ENCODE measurements around the gene OSGIN1.

- TF ChIP-seq ZBTB49 (tag by site-specific recombination; IDR thresholded peaks at IDR 0.05; ENCODE audit: low read depth), result no peak
- no peak for TF ChIP-seq ZBTB48 (tag by site-specific recombination; IDR thresholded peaks at IDR 0.05)
- TF ChIP-seq, protein P1, sequence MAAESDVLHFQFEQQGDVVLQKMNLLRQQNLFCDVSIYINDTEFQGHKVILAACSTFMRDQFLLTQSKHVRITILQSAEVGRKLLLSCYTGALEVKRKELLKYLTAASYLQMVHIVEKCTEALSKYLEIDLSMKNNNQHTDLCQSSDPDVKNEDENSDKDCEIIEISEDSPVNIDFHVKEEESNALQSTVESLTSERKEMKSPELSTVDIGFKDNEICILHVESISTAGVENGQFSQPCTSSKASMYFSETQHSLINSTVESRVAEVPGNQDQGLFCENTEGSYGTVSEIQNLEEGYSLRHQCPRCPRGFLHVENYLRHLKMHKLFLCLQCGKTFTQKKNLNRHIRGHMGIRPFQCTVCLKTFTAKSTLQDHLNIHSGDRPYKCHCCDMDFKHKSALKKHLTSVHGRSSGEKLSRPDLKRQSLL (tag by site-specific recombination; IDR thresholded peaks at IDR 0.05), result no peak
- TF ChIP-seq SP2 (tag by site-specific recombination; IDR thresholded peaks at IDR 0.05), result no peak
- TF ChIP-seq ZNF426 (tag by site-specific recombination; IDR thresholded peaks at IDR 0.05), result no peak
- TF ChIP-seq, protein P2, sequence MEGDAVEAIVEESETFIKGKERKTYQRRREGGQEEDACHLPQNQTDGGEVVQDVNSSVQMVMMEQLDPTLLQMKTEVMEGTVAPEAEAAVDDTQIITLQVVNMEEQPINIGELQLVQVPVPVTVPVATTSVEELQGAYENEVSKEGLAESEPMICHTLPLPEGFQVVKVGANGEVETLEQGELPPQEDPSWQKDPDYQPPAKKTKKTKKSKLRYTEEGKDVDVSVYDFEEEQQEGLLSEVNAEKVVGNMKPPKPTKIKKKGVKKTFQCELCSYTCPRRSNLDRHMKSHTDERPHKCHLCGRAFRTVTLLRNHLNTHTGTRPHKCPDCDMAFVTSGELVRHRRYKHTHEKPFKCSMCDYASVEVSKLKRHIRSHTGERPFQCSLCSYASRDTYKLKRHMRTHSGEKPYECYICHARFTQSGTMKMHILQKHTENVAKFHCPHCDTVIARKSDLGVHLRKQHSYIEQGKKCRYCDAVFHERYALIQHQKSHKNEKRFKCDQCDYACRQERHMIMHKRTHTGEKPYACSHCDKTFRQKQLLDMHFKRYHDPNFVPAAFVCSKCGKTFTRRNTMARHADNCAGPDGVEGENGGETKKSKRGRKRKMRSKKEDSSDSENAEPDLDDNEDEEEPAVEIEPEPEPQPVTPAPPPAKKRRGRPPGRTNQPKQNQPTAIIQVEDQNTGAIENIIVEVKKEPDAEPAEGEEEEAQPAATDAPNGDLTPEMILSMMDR (tag by site-specific recombination; IDR thresholded peaks at IDR 0.05), result no peak
- TF ChIP-seq ZFP3 (tag by site-specific recombination; IDR thresholded peaks at IDR 0.05; ENCODE audit: low read depth), result no peak
- no peak for TF ChIP-seq ZNF416 (tag by site-specific recombination; IDR thresholded peaks at IDR 0.05)
- TF ChIP-seq, protein P3, sequence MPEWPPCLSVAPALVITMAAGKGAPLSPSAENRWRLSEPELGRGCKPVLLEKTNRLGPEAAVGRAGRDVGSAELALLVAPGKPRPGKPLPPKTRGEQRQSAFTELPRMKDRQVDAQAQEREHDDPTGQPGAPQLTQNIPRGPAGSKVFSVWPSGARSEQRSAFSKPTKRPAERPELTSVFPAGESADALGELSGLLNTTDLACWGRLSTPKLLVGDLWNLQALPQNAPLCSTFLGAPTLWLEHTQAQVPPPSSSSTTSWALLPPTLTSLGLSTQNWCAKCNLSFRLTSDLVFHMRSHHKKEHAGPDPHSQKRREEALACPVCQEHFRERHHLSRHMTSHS (tag by site-specific recombination; IDR thresholded peaks at IDR 0.05), result no peak
- TF ChIP-seq ZNF529 (tag by site-specific recombination; IDR thresholded peaks at IDR 0.05; ENCODE audit: insufficient replicate concordance), result no peak
- no peak for TF ChIP-seq TRIM28 (IDR thresholded peaks at IDR 0.05; ENCODE audit: borderline replicate concordance, low read length)
- TF ChIP-seq SETDB1 (IDR thresholded peaks at IDR 0.05; ENCODE audit: insufficient read length, low read length), result no peak
- TF ChIP-seq PATZ1 (tag by site-specific recombination; IDR thresholded peaks at IDR 0.05), result no peak
Measured at GRCh38 chr16:83914091-83914710, 38.8 kb upstream of the OSGIN1 start.
